SK-N-SH treated with all-trans-retinoic acid at 6 μM for 48 hours (cell line): ENCODE data around the gene ACTR5.

Experiments
- ARNTL ChIP-seq: fragments of 450-650 bp; formaldehyde crosslinking; IDR thresholded peaks from 2 replicates; pipeline ENCODE4 v1.5.0; 2020; ENCODE audit warnings: low read depth, mild to moderate bottlenecking, moderate library complexity, borderline replicate concordance
- PATZ1 ChIP-seq: fragments of 250-450 bp; sonication (Bioruptor Pico); IDR thresholded peaks from 2 replicates; pipeline ENCODE4 v1.8.0; 2020; ENCODE audit warnings: mild to moderate bottlenecking, moderate library complexity, borderline replicate concordance
- POU6F1 ChIP-seq: fragments of 250-450 bp; sonication (Bioruptor Pico); IDR thresholded peaks from 2 replicates; pipeline ENCODE4 v1.8.0; 2021; ENCODE audit warnings: low read depth, mild to moderate bottlenecking, moderate library complexity, borderline replicate concordance
- RARB ChIP-seq: fragments of 250-450 bp; sonication (Bioruptor Pico); IDR thresholded peaks from 2 replicates; pipeline ENCODE4 v1.8.0; 2021; ENCODE audit warnings: mild to moderate bottlenecking, moderate library complexity
- SNAI2 ChIP-seq: fragments of 250-450 bp; sonication (Bioruptor Pico); IDR thresholded peaks from 2 replicates; pipeline ENCODE4 v1.5.0; 2020; ENCODE audit warnings: mild to moderate bottlenecking, moderate library complexity
- TCF4 ChIP-seq: fragments of 250-450 bp; sonication (Bioruptor Pico); IDR thresholded peaks from 2 replicates; pipeline ENCODE4 v1.8.0; 2021; ENCODE audit warnings: mild to moderate bottlenecking, moderate library complexity, borderline replicate concordance
- TOX ChIP-seq: fragments of 250-450 bp; sonication (Bioruptor Pico); IDR thresholded peaks from 2 replicates; pipeline ENCODE4 v1.8.0; 2021; ENCODE audit warnings: mild to moderate bottlenecking, moderate library complexity, borderline replicate concordance
- TSHZ2 ChIP-seq: fragments of 250-450 bp; sonication (Bioruptor Pico); IDR thresholded peaks from 2 replicates; pipeline ENCODE4 v1.5.0; 2020; ENCODE audit warnings: mild to moderate bottlenecking, moderate library complexity
- ZC3H10 ChIP-seq: fragments of 250-450 bp; sonication (Bioruptor Pico); IDR thresholded peaks from 2 replicates; pipeline ENCODE4 v1.5.1; 2021; ENCODE audit warnings: mild to moderate bottlenecking, moderate library complexity
- ZFP3 ChIP-seq: fragments of 250-450 bp; sonication (Bioruptor Pico); IDR thresholded peaks from 2 replicates; pipeline ENCODE4 v1.5.0; 2020; ENCODE audit warnings: mild to moderate bottlenecking, moderate library complexity
- ZFP30 ChIP-seq: fragments of 450-650 bp; formaldehyde crosslinking; IDR thresholded peaks from 2 replicates; pipeline ENCODE4 v1.5.0; 2022; ENCODE audit warnings: mild to moderate bottlenecking, moderate library complexity
- ZNF70 ChIP-seq: fragments of 450-650 bp; formaldehyde crosslinking; IDR thresholded peaks from 2 replicates; pipeline ENCODE4 v1.5.0; 2020; ENCODE audit warnings: mild to moderate bottlenecking, moderate library complexity
- ZNF8 ChIP-seq: fragments of 450-650 bp; formaldehyde crosslinking; IDR thresholded peaks from 2 replicates; pipeline ENCODE4 v1.5.0; 2020; ENCODE audit warnings: mild to moderate bottlenecking, moderate library complexity

GRCh38 chr20:38729767-38730166, 18.5 kb upstream of the ACTR5 start:
- TF ChIP-seq TCF4 (CRISPR knock-in tag) (no peak), ZNF8 (CRISPR knock-in tag) (no peak), SNAI2 (no peak), RARB (CRISPR knock-in tag) (no peak), TSHZ2 (CRISPR knock-in tag) (no peak), PATZ1 (CRISPR knock-in tag) (no peak), ARNTL (CRISPR knock-in tag) (no peak), ZNF70 (CRISPR knock-in tag) (no peak), ZC3H10 (CRISPR knock-in tag) (no peak), TOX (CRISPR knock-in tag) (no peak), ZFP30 (CRISPR knock-in tag) (no peak), POU6F1 (CRISPR knock-in tag) (no peak), ZFP3 (CRISPR knock-in tag) (no peak)
